C4-2B (cell line): ENCODE data around the gene ORC3.

Experiments used
- H3K27ac ChIP-seq: fragments of 450-650 bp; 2 replicates; pipeline ENCODE4 v1.5.1; 2017
- ZFX ChIP-seq: fragments of 450-650 bp; IDR thresholded peaks from 2 replicates; pipeline ENCODE4 v1.6.1; 2017
- TF ChIP-seq, protein P1 (sequence below): fragments of 450-650 bp; conservative IDR thresholded peaks from 2 replicates; pipeline ENCODE4 v1.5.1; 2017; ENCODE audit warnings: mild to moderate bottlenecking

ORC3 gene

DNA sequence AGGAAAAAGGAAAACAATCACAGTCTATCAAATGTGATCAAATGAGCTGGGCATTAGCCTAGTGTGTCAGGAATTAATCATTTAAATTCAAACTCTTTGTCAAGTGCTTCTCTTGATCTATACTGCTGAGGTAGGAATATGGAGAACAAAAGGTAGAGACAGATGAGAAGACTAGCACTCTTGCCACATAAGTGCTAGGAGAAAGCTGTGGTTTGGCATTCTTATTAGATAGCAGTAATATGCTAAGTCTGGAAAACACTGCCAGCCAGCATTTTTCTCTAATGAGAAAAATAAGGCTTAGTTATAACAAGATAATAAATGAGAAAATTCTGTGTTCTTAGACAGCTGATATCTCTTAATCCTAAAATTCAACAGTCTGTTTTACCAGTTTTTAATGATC lies 38.9 kb downstream of the ORC3 start:
- no peak for TF ChIP-seq ZFX
- TF ChIP-seq, protein P1, sequence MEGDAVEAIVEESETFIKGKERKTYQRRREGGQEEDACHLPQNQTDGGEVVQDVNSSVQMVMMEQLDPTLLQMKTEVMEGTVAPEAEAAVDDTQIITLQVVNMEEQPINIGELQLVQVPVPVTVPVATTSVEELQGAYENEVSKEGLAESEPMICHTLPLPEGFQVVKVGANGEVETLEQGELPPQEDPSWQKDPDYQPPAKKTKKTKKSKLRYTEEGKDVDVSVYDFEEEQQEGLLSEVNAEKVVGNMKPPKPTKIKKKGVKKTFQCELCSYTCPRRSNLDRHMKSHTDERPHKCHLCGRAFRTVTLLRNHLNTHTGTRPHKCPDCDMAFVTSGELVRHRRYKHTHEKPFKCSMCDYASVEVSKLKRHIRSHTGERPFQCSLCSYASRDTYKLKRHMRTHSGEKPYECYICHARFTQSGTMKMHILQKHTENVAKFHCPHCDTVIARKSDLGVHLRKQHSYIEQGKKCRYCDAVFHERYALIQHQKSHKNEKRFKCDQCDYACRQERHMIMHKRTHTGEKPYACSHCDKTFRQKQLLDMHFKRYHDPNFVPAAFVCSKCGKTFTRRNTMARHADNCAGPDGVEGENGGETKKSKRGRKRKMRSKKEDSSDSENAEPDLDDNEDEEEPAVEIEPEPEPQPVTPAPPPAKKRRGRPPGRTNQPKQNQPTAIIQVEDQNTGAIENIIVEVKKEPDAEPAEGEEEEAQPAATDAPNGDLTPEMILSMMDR = no peak
- no peak overlapping the region for H3K27ac ChIP-seq

DNA sequence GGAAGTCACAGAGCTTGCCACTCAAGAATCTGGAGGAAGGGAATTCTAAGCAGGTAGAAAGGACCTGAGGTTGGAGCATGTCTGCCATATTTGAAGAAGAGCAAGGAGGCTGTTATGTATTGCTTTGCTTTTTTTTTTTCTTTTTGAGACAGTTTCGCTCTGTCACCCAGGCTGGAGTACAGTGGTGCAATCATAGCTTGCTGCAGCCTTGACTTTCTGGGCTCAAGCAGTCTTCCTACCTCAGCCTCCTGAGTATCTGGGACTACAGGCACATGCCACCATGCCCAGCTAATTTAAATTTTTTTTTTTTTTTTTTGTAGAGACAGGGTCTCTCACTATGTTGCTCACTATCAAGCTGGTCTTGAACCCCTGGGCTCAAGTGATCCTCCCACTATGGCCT lies 40.8 kb downstream of the ORC3 start:
- no peak overlapping the region for H3K27ac ChIP-seq
- TF ChIP-seq, protein P1 = no peak
- TF ChIP-seq ZFX = no peak

DNA sequence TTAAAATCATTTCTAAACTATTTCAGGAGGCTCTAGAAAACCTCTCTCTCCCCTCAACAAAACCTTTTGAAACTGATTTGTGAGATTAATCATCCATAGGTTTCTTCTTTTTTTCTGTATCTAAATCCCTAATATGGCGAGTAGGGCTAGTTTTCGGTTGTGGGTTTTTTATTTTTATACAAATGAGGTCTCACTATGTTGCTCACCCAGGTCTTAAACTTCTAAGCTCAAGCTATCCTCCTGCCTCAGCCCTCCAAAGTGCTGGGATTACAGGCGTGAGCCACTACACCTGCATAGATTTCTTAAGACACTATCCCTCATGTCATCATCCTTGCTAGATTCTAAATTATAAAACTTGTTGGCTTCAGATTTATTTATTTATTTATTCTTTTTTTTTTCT lies 43.9 kb downstream of the ORC3 start:
- H3K27ac ChIP-seq = no peak overlapping the region
- TF ChIP-seq ZFX = no peak
- TF ChIP-seq, protein P1 = no peak

DNA sequence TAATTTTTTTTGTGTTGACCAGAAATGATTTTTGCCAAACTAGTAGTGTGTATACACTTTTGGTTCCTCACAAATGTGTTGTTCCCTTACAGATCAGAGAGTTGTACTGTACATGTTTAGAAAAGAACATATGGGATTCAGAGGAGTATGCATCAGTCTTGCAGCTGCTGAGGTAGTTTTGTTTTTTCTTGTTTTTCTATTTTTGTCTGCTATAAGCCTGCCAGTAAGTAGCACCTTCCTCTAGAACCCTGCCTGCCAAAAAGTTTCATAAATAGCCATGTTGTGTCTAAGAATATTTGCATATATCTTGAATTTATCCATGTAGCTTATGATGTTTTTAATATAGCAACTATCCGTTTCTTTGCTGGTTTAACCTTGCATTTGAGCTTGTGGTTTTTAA lies 46.4 kb downstream of the ORC3 start:
- H3K27ac ChIP-seq = no peak overlapping the region
- TF ChIP-seq, protein P1 = no peak
- TF ChIP-seq ZFX = no peak

DNA sequence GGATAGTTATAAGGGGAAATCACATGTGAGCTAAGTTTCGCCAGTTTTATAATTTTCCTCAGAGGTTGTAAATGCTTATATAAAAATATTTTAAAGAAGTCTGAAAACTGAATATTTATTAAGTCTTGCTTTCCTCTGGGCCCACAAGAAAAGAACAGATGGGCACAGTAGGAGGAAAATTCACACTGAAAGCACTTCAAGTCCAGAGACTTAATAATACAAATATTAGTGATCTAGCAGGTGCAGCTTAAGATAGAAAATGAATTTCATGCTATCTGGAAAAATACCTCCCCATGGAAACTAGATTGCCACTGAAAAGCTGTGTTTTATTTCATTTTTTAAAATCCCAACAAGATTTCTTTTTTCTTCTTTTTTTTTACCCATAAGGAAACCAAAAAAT lies 47.2 kb downstream of the ORC3 start:
- H3K27ac ChIP-seq = no peak overlapping the region

DNA sequence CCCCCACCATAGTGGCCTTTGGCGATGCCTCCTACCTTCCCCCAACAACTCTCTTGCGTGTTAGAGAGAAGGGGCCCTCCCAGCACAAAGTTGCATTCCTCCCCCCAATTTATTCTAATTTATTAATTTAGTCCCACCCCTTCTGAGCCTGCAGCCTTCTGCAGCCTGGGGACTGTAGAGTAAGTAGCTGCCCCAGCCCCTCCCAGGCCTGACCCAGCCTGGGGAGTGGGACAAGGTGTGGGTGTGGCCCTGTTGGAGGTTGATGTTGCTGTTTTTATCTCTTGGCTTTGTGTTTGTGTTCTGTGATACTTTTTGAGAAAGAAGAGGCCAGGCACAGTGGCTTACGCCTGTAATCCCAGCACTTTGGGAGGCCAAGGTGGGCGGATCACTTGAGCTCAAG lies 49.4 kb downstream of the ORC3 start:
- H3K27ac ChIP-seq = no peak overlapping the region
- no peak for TF ChIP-seq ZFX

More for the DNA sequence above, 47.2 kb downstream of the ORC3 start:
- TF ChIP-seq, protein P1 = no peak
- TF ChIP-seq ZFX = no peak

DNA sequence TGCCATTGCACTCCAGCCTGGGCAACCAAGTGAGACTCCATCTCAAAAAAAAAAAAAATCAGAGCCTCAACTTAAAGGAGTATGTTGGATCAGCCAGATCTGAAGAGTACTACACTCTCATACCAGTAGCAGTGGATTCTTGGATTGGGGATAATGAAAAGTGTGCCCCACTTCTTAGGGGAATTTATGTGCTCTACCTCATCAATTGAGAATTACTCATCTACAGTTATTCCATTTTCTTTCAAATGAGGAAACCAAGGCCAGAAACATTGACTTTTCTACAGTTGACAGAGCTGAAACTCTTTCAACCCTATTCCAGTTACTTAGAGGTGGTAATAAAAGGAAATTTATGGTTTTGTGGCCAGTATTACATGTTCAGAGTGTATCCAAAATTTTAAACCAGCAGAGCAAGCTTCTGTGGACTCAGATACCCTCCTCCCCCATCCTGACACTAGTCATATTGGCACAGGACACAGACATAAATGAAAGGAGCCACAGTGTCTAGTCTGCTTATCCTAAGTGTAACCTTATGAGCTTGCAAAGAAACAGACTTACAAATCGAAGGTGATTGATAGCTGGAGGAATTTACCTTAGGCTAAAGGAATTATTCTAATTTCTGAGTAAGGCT lies 51.2 kb downstream of the ORC3 start:
- H3K27ac ChIP-seq = no peak overlapping the region
- TF ChIP-seq, protein P1 = no peak
- no peak for TF ChIP-seq ZFX

DNA sequence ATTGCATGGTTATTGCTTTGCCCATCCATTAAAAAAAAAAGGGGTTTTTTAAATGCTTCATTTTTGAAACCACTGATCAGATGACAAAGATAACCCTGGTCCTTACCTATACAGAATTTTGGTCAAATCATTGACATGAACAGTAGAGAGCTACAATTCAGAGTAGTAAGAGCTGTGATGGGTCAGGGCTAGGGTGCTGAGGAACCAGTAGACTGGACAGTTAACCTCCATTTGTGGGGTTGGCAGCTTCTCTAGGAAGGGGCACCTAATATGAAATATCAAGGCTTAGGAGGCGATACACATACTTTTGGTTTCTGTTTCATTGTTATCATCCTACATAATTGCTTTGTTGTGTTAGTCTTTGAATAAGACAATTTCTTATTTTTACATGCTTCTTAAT lies 55.1 kb downstream of the ORC3 start:
- H3K27ac ChIP-seq = no peak overlapping the region
- TF ChIP-seq ZFX = no peak
- TF ChIP-seq, protein P1 = no peak
